ENCODE measurements around the gene STK11IP.
A peak's percentile ranks its signal among the peaks of the same experiment; 100 is the strongest.

The STK11IP gene

GRCh38 chr2:219591091-219591490 lies 6.6 kb upstream of the STK11IP start:
- DNase-seq = no peak

DNA sequence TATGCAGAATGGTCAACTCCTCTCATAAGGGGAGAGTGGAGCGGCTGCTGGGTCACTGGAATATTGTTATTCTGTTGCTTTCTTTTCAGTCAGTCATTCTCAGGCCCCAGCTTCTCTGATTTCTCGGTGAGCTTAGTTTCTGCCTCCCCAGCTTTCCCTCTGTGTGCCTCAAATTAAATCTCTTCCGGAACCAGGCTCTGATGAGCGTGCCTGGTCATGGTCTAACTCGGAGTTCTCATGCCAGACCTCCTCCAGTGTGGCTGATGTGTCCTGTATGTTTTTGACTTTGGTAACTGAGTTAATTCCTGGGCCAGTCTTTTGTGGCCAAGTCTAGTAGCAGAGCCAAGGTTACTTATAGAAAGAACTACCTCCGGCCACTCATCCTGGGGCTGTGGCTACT lies 4.9 kb upstream of the STK11IP start:
- no peak for DNase-seq

GRCh38 chr2:219593154-219593553 lies 4.5 kb upstream of the STK11IP start:
- no peak for DNase-seq

DNA sequence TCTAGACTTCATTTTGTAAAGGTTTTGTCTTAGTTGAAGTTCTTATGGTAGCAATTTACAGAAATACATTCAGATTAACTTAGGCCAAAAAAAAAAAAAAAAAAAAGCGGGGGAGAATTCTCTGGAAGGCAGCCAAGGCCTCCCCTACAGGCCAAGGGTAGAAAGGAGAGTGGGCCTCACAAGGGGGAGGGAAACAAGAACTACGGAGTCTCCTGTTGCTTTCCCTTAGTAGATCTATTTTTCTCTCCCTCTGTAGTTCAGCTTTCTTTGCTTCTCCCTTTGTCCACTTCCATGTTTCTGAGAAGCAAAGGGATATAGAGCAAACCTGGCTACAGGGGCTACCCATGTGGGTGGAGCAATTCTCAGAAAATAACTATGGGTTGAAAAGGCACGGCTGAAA lies 2.4 kb upstream of the STK11IP start:
- DNase-seq = peak; percentile 14

DNA sequence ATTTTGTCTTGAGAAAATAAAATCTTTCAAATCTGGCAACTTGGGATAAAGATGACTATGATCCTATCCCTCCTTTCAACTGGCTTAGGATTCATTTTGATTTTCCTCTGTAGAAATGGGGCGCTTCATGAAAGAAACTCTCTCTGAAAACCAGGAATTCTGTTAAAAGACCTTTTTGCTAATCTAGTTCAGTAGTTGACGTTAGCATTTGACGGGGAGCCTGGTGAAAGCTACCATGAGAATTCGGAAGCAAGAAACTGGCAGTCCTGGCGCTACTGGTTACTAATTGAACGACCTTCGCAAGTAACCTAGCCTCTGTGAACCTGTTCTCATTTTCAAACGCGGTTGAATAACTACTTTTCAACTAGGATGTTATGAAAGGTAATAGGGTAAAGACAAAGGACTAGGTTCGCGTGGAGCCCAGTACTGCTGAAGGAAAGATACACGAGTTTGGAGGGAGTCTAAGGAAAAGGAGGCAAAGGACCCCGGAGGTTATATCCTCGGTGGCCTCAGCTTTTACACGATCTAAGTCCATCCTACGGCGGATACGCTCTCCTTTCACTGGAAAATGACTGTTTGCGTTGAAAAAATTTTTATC lies 604 bp upstream of the STK11IP start:
- no peak for DNase-seq

GRCh38 chr2:219598308-219599078 lies 836 bp downstream of the STK11IP start:
- DNase-seq = peak; percentile 19

DNA sequence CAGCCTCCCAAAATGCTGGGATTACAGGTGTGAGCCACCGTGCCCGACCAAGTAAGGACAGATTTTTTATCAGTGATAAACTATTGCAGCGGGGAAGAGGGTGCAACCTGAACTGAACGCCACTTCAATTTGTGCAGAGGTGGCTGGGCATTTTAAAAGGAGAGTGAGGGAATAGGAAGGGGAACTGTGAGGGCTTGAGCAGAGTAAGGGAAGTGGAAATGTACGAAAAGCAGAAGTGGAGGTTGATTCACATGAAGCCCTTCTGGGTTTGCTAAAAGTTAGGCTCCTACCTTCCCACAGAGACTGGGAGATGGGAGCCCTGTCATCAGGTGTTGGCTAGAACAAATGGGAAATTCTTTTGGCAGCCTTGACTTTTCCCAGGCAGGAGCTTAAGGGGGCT lies 6.1 kb downstream of the STK11IP start:
- no peak for DNase-seq

GRCh38 chr2:219605607-219605954 lies 7.9 kb downstream of the STK11IP start:
- no peak for DNase-seq

- DNase-seq = no peak
Observed at GRCh38 chr2:219607931-219608330, 10.3 kb downstream of the STK11IP start.

DNA sequence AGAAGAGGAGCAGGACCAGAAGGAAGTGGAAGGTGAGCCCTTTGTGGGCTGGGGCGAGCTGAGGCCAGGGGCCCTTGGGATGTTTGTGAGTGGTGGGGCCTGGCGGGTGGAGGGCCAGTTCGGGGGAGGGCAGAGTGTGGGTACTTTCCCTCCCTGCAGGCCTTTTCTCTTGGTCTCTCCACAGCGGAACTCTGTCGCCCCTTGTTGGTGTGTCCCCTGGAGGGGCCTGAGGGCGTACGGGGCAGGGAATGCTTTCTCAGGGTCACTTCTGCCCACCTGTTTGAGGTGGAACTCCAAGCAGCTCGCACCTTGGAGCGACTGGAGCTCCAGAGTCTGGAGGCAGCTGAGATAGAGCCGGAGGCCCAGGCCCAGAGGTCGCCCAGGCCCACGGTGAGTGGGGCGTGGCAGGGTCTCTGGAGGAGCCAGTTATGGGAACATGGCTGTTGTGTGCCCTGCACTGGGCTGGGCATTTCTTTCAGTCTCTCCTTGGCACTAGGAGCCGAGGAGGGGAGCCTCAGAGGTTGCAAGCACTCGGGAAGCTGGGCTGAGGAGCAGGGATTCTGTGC lies 10.8 kb downstream of the STK11IP start:
- DNase-seq = no peak

DNA sequence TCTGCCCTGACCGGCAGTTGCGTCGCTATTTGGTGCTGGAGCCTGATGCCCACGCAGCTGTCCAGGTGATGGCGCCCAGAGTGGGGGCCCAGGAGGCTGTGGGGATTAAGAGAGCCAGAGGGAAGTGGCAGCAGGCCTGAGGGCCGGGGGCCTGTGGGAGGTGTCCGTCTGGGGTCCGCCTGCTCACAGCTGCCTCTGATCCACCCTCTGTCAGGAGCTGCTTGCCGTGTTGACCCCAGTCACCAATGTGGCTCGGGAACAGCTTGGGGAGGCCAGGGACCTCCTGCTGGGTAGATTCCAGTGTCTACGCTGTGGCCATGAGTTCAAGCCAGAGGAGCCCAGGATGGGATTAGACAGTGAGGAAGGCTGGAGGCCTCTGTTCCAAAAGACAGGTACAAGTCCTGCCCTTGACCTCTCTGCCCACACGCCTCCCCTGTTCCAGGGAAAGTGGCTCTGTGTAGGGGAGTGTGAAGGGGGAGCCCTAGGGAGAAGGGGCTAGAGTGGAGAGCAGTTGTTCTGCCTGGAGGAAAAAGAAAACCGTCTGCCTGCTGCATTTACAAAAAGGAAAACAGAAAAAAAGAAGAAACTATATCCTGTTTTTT lies 11.6 kb downstream of the STK11IP start:
- DNase-seq = no peak

DNA sequence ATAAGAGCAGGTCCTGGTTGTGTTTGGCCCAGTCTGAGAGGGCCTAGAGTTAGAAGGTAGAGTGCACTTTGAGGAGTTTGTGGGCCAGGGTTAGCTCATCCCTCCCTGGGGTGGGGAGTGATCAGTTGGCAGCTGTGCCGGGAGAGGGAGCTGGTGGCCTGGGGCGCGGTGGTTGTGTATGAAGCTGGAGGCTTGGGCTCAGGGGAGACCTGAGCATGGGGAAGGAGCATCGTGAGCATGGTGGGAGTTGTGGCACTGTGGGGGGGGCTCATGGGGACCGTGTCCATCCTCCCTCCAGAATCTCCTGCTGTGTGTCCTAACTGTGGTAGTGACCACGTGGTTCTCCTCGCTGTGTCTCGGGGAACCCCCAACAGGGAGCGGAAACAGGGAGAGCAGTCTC lies 13.6 kb downstream of the STK11IP start:
- DNase-seq = no peak

DNA sequence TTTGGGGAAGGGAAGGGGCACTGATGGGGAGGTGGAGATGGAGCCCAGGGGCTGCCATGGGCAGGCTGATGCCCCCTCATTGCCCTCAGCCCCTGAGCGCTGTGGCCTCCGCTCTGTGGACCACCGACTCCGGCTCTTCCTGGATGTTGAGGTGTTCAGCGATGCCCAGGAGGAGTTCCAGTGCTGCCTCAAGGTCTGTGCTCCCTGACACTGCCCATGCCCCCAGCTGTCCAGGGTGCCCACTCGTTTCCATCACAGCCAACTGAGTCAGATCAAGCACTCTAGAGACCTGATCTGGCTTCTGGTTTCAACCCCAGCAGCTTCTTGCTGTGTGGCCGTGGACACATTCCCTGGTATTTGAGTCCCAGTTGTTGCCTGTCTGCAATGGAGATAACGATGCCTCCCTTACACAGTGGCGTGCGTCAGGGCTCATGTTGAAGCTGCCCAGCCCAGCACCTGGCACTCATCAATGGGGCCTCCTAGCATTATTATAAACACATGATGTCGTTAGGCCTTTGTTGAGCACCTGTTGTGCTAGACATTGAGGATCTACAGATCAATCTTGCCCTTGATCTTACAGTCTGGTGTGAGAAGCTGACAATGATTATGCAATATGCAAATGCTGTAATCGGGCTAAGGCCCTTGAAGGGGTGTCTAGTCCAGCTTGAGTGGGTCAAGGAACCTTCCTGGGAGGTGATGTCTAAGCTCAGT lies 14.4 kb downstream of the STK11IP start:
- DNase-seq = no peak

DNA sequence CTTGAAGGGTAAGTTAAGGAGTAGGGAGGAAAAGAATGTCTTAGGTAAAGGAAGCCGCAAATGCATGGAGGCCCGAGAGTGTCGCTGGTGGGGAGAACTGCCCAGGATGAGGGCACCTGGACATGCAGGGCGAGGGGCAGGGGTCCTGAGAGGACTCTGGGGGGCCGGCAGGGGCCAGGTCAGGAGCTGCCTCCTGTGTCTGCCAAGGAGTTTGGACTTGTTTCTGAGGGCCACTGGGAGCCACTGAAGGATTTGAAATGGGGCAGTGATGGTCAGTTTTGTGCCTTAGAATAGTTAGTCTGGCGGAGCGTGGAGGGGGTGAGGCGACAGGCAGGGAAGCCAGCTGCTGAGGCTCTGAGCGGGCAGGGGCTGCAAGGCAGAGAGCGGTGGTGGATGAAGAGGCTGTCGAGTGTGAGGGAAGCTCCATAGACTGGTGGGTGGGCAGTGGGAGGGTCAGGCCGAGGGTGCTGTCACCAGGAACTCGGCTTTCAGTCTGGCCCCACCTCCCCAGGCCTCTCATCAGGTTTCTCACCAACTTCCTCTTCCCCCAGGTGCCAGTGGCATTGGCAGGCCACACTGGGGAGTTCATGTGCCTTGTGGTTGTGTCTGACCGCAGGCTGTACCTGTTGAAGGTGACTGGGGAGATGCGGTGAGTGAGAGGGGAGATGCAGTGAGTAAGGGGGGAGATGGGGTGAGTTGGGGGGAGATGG lies 15.1 kb downstream of the STK11IP start:
- DNase-seq = no peak

- DNase-seq = no peak
Observed at GRCh38 chr2:219613461-219614070, 15.9 kb downstream of the STK11IP start.

DNA sequence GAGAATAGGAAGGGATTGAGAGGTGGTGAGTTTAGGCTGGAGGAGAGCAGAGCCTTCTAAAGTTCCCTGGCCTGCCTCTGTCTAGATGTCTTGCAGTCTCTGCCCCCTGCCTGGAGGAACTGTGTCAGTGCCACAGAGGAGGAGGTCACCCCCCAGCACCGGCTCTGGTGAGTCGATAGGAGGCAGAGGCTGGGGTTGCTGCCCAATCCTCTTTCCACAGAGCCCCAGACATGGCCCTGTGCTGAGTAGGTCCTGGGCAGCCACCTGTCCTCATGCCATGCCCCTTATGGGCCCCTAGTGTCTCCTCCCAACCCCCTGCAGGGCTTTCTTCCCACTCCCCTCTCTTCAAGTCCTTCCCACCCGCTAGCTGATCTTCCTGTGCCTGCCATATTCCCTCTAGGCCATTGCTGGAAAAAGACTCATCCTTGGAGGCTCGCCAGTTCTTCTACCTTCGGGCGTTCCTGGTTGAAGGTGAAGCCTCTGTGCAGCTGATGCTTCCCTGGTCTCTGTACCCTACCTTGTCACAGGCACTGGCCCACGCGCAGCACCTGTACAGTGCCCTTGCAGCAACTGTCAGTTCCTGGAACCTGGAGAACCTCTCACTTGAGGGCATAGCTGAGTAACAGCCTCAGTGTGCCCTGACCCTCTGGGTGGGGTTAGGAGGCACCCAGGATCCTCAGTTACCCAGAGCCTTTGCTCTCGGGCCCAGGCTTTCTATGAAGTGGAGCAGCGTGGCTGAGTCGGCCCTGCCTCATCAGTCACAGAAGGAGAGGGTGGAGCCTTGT lies 16.6 kb downstream of the STK11IP start:
- no peak for DNase-seq

GRCh38 chr2:219615036-219615435 lies 17.4 kb downstream of the STK11IP start:
- no peak for DNase-seq

DNA sequence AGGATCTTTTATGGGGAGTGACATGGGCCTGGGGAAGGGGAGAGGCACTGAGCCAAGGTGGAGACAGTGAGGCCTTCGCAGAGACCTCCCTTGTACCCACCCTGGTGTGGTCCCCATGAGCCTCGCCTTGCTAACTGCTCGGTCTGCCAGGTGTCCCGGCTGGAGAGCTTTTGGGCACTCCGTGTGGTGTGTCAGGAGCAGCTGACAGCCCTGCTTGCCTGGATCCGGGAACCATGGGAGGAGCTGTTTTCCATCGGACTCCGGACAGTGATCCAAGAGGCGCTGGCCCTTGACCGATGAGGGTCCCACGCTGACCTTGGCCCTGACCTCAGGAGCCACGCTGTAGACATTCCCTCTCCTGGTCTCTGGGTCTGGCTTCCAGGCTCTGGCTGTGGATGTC lies 18.2 kb downstream of the STK11IP start:
- no peak for DNase-seq

DNA sequence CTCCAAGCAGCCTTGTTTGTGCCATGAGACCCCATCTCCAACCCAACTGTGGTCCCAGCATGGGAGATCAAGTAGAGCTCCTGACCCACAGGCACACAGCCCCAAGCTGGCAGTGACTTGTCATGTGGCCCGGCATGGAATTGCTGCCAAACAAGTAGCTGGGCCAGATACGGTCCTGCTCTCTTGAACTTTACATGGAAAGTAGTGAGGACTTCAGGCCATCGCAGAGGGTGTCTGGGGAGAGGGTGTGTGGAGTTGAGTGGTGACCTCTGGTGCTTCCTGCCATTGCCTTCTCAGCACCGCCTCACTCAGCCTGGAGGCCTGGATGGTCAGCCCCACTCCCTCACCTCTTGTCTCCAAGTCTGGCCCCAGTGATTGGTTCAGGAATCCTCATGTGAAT lies 18.9 kb downstream of the STK11IP start:
- DNase-seq = no peak

- DNase-seq = no peak
Observed at GRCh38 chr2:219618733-219619122, 21.1 kb downstream of the STK11IP start.

- DNase-seq = no peak
Observed at GRCh38 chr2:219619235-219619634, 21.6 kb downstream of the STK11IP start.
